Ovary (tissue), 9 donors: ENCODE data around the gene BORCS5. TPM values are rescaled to one million over a fixed set of nuclear protein-coding genes. Genes with fewer than 3 reads are reported as not detected.

Source experiments
- DNase-seq, 5 donors: peaks; one replicate each; pipeline ENCODE4 v3.0.0-alpha.2; 2019 to 2020
- H3K27ac ChIP-seq, 2 donors: fragments of 200-600 bp; one replicate each; pipeline versions ENCODE4 v1.5.1 to v1.8.0; 2019 to 2022
- H3K27me3 ChIP-seq: fragments of 200-600 bp; one replicate; pipeline ENCODE4 v1.8.0; 2022
- H3K36me3 ChIP-seq: fragments of 200-600 bp; sonication (generic); one replicate; pipeline ENCODE4 v1.5.1; 2019
- H3K4me1 ChIP-seq: one replicate; pipeline ENCODE4 v1.8.1; 2013; ENCODE audit warnings: mild to moderate bottlenecking, moderate library complexity; ENCODE audit not compliant: insufficient read depth
- H3K4me3 ChIP-seq: fragments of 200-600 bp; sonication (generic); one replicate; pipeline ENCODE4 v1.5.1; 2017
- H3K9me3 ChIP-seq, 2 donors: fragments of 200-600 bp in 1 of 2; sonication (generic) in 1 of 2; one replicate each; pipeline versions ENCODE4 v1.5.1 to v1.8.1; 2013 to 2019; ENCODE audit warnings: mild to moderate bottlenecking in 1 of 2, moderate library complexity in 1 of 2
- CTCF ChIP-seq, 3 donors: fragments of 450-650 bp in 2 of 3; fragments of 200-600 bp in 1 of 3; IDR thresholded peaks; one replicate each; pipeline versions ENCODE4 v1.5.1 to v1.8.0; 2016 to 2022; ENCODE audit warnings: antibody characterized with exemption in 3 of 3, mild to moderate bottlenecking in 1 of 3
- EP300 ChIP-seq: sonication (generic); formaldehyde crosslinking; IDR thresholded peaks from one replicate; pipeline ENCODE4 v1.6.1; 2017; ENCODE audit warnings: antibody characterized with exemption
- POLR2A ChIP-seq: fragments of 450-650 bp; IDR thresholded peaks from one replicate; pipeline ENCODE4 v1.6.1; 2017; ENCODE audit warnings: antibody characterized with exemption, mild to moderate bottlenecking, moderate library complexity
- WGBS, 3 donors: extraction: QIAGEN DNeasy Blood & Tissue Kit in 1 of 3; methylation state at CpG; one replicate each; pipeline versions ENCODE4 v1.1.5 to v1.1.7; 2013 to 2017; 5-methylcytosine and 5-hydroxymethylcytosine counted together
- intact Hi-C, 4 donors: fragments of 100-400 bp; cut with DNase I; formaldehyde crosslinking; loops; one replicate each; pipeline versions ENCODE4 v1.11.0 to v1.15.1; 2022 to 2023
- polyA plus RNA-seq, 2 donors: library from polyadenylated mRNA; stranded (reverse); fragments of 200-250 nt in 1 of 2; fragments of 350-450 nt in 1 of 2; fragmentation: Illumina TruSeq in 1 of 2; extraction: RNeasy Lipid Tissue Mini Kit (QIAGEN cat#74804) in 1 of 2; gene quantifications; one replicate each; pipeline ENCODE4 v1.2.3, GENCODE V29; 2013 to 2014
- total RNA-seq, 7 donors: library from RNA; depleted of rRNA in 2 of 7; stranded (reverse); fragments of >200 nt in 2 of 7; fragmentation: NEBNext Ultra II Directional in 3 of 7; extraction: Animal tissue kit (Norgen Biotek cat#: 25700) in 3 of 7; gene quantifications; one replicate each; pipeline versions ENCODE4 v1.1.0 to v1.2.4, GENCODE V29; 2016 to 2023
- donor health status: DM: no; HTN: no; CAD: no; lungs with moderate emphysema.
- donor health status: DM: no; HTN: no; CAD: no.
- donor health status: Bipolar disorder and iron deficiency.
- donor health status: DM: yes; HTN: yes; CAD: no.
- donor health status: DM: no; HTN: no; CAD: no.
- donor health status: DM: yes; HTN: yes; CAD: no.

The BORCS5 gene
- total and polyA plus RNA-seq, 9 donors = 6.2 to 20.4 (median 11.5) TPM

GRCh38 chr12:12439636-12440035 is 82.8 kb downstream of the BORCS5 start:
- Histone ChIP-seq H3K27ac (no peak overlapping the region), H3K4me1 (no peaks in the 10 kb centered on the region), H3K27me3 (no peaks in the 10 kb centered on the region), H3K9me3 (no peaks in the 10 kb centered on the region), H3K4me3 (no peak overlapping the region), H3K36me3 (no peaks in the 10 kb centered on the region)
- no peak for DNase-seq
- intact Hi-C loops = no loop called here
- 71 to 86% (median 84%) methylated on average over 6 of the region's 6 CpGs for WGBS, 3 donors
- TF ChIP-seq CTCF (IDR thresholded peaks at IDR 0.05) (no peak), EP300 (no peak), POLR2A (no peak)

- DNase-seq = no peak
- H3K4me1 ChIP-seq = no peaks in the 10 kb centered on the region
- WGBS, 3 donors = 93 to 94% (median 94%) methylated on average over 4 of the region's 4 CpGs
- no peak overlapping the region for H3K4me3 ChIP-seq
- H3K9me3 ChIP-seq = no peaks in the 10 kb centered on the region
- intact Hi-C loops = no loop called here
- H3K27ac ChIP-seq = no peak overlapping the region
- no peaks in the 10 kb centered on the region for H3K27me3 ChIP-seq
- no peaks in the 10 kb centered on the region for H3K36me3 ChIP-seq
- TF ChIP-seq POLR2A (no peak), EP300 (no peak), CTCF (IDR thresholded peaks at IDR 0.05) (no peak)
Measured at GRCh38 chr12:12440784-12441428, 84.0 kb downstream of the BORCS5 start.

- no peak for TF ChIP-seq CTCF (IDR thresholded peaks at IDR 0.05)
- no peak for TF ChIP-seq EP300
- no peak for TF ChIP-seq POLR2A
- DNase-seq = no peak
- Histone ChIP-seq H3K27me3 (no peaks in the 10 kb centered on the region), H3K9me3 (no peaks in the 10 kb centered on the region), H3K4me3 (no peak overlapping the region), H3K4me1 (no peaks in the 10 kb centered on the region), H3K36me3 (no peaks in the 10 kb centered on the region), H3K27ac (no peak overlapping the region)
- WGBS, 3 donors = 94 to 99% (median 98%) methylated on average over 2 of the region's 2 CpGs
- intact Hi-C loops = no loop called here
Measured at GRCh38 chr12:12441429-12441807, 84.5 kb downstream of the BORCS5 start.

GRCh38 chr12:12441843-12442461 is 85.1 kb downstream of the BORCS5 start:
- no peaks in the 10 kb centered on the region for H3K9me3 ChIP-seq
- H3K4me1 ChIP-seq = no peaks in the 10 kb centered on the region
- intact Hi-C loops = no loop called here
- H3K4me3 ChIP-seq = no peak overlapping the region
- H3K27ac ChIP-seq = no peak overlapping the region
- DNase-seq = no peak
- no peaks in the 10 kb centered on the region for H3K27me3 ChIP-seq
- WGBS, 3 donors = 85 to 88% (median 86%) methylated on average over 4 of the region's 4 CpGs
- no peaks in the 10 kb centered on the region for H3K36me3 ChIP-seq
- TF ChIP-seq CTCF (IDR thresholded peaks at IDR 0.05) (no peak), EP300 (no peak), POLR2A (no peak)
